IPS-18c (cell line): ENCODE data around the gene ATP1A3.
A peak's percentile ranks its signal among the peaks of the same experiment; 100 is the strongest.
"Not testable (repeated sequence)": the region's sequence is repeated elsewhere in the genome, so short reads cannot be mapped to it uniquely, and the experiment has no call there.

ENCODE experiments used
- H3K4me3 ChIP-seq: 2 replicates; pipeline ENCODE4 v1.7.0; 2013; ENCODE audit warnings: low read depth, mild to moderate bottlenecking, low read length, moderate library complexity; ENCODE audit not compliant: insufficient read depth
- H3K9me3 ChIP-seq: one replicate; pipeline ENCODE4 v1.6.1; 2013; ENCODE audit warnings: mild to moderate bottlenecking, low read length, moderate library complexity; ENCODE audit not compliant: control insufficient read depth, insufficient read depth

Gene ATP1A3

DNA sequence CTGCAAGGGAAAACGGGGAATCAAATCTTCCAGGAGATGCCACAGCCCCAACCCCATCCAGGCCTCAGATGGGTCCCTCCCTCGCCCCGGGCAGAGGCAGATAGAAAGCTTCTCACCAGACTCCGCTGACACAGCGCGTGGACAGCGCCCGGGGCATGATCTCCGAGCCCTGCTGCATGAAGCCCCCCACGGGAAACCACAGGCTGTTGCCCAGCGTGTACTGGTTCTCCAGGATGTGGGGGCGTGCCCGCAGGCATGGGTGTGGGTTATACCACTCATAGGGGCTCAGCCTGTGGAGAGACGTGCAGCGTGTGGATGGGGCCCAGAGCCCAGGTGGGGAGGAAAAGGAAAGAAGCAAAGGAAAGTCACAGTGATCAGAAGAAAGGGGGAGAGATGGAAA is 27.2 kb upstream of the ATP1A3 start:
- H3K9me3 ChIP-seq: peaks cover 2% of the 10 kb centered on the region
- no peak overlapping the region for H3K4me3 ChIP-seq

DNA sequence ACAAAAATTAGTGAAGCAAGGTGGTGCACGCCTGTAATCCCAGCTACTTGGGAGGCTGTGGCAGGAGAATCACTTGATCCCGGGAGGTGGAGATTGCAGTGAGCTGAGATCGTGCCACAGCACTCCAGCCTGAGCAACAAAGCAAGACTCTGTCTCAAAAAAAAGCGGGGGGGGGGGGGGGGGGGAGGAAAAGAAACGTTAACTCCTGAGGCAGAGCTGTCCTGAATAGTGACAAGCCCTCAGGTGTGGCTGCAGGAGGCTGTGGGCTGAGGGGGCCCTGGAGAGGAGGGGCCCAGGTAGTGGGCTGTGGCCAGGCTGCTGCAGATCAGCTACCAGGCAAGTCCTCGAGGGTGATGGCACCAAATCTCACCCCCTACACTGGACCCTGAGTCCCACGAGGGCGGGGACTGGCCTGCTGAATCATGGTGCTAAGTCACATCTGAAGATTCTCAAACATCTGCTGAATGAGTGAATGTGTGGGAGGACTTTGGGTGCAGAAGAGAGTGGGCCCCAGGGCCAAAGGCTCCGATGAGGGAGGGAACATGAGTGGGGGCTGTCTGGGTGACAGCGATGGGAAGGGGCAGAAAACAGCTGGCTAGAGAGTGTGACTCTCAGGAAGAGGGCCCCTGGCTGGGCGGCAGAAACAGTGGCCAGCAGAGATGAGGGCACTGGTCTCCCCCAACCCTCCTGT is 24.6 kb upstream of the ATP1A3 start:
- no peak overlapping the region for H3K4me3 ChIP-seq
- peaks cover 2% of the 10 kb centered on the region for H3K9me3 ChIP-seq

DNA sequence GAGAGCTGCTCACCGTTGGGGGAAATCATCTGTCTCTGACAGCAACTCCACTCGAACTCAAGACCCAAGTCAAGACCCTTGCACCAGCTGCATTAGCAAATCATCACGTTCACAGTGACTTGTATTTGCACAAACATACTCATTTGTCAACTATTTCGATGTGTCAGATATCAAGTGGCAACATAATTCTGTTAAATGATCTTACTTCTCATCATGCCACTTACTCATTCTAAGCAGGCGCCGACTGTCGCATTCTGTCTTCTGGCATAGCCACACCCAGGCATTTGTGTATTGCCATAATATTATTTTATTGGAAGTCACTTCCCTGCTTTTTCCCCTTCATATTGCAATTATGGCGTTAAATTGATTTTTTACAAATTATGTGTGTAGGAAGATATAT is 23.0 kb upstream of the ATP1A3 start:
- H3K9me3 ChIP-seq: peaks cover 2% of the 10 kb centered on the region
- no peak overlapping the region for H3K4me3 ChIP-seq

DNA sequence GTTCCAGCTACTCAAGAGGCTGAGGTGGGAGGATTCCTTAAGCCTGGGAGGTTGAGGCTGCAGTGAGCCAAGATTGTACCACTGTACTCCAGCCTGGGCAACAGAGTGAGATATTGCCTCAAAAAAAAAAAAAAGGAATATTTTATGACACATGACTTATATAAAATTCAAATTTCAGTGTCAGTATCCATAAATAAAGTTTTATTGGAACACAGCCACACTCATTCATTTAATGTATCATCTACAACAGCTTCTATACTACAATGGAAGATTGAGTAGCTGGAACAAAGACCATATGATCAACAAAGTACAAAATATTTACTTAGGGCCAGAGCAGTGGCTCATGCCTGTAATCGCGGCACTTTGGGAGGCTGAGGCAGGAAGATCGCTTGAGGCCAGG is 18.7 kb upstream of the ATP1A3 start:
- H3K9me3 ChIP-seq, H3K4me3 ChIP-seq: not testable (repeated sequence)

DNA sequence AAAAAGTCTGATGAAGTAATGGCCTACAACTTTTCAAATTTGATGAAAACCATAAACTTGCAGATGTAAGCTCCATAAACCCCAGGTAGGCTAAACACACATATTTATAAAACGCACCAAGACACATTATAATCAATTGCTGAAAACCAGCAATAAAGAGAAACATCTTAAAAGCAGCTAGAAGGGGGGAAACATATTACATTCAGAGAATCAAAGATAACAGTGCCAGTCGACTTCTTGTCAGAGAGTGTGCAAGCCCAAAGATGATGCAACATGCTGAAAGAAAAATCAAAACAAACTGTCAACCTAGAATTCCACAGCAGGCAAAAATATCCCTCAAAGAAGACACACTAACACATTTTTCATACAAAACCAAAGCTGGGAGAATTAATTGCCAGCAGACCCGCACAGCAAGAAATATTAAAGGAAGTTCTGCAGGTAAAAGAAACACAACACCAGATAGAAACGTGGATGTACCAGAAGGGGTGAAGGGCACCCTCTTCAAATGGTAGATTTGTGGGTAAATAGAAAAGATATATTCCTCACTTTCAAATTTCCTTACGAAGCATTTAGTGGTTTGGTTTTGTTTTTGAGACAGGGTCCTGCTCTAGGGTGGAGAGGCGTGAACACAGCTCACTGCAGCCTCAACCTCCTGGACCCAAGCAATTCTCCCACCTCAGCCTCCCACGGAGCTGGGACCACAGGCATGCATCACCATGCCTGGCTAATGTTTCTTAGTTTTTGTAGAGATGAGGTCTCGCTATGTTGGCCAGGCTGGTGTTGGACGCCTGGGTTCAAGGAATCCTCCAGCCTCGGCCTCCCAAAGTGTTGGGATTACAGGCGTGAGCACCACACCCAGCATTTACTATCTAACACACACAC is 16.5 kb upstream of the ATP1A3 start:
- no peak overlapping the region for H3K4me3 ChIP-seq
- no peaks in the 10 kb centered on the region for H3K9me3 ChIP-seq

DNA sequence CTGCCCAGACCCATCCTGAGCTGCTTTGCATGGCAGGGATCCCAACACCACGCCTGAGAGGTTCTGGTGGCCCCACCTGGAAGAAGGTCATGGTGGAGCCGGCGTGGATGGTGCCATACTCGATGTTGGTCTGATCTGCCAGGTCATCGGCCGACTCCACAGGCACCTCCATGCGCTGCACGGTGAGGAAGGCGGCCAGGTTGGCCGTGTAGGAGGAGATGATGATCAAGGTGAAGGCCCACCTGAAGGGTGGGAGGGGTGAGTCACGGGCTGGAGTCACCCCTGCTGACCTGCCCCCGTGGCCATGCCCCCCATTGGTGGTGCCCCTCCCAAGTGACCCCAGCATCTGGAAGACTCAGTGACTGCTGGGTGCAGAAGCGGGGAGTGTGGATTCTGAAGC is 12.5 kb upstream of the ATP1A3 start:
- Histone ChIP-seq H3K9me3 (no peaks in the 10 kb centered on the region), H3K4me3 (no peak overlapping the region)

DNA sequence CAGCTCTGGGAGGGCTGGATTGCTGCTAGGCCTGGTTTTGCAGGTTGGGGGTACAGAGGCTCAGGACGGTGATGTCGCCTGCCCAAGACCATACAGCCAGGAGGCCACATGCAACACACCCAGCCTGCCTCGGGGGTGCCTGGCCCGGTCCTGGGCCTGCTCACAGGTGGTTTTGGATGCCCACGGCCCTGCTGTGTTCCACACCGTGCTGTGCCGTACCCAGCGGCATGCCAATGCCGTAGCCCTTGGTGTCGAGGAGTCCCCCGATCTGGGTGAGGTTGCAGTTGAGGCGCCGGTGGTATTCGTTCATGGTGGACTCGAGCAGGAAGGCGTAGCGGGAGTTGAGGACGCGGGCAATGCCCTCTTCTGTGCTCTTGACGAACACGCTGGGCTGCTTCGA is 11.5 kb upstream of the ATP1A3 start:
- no peak overlapping the region for H3K4me3 ChIP-seq

DNA sequence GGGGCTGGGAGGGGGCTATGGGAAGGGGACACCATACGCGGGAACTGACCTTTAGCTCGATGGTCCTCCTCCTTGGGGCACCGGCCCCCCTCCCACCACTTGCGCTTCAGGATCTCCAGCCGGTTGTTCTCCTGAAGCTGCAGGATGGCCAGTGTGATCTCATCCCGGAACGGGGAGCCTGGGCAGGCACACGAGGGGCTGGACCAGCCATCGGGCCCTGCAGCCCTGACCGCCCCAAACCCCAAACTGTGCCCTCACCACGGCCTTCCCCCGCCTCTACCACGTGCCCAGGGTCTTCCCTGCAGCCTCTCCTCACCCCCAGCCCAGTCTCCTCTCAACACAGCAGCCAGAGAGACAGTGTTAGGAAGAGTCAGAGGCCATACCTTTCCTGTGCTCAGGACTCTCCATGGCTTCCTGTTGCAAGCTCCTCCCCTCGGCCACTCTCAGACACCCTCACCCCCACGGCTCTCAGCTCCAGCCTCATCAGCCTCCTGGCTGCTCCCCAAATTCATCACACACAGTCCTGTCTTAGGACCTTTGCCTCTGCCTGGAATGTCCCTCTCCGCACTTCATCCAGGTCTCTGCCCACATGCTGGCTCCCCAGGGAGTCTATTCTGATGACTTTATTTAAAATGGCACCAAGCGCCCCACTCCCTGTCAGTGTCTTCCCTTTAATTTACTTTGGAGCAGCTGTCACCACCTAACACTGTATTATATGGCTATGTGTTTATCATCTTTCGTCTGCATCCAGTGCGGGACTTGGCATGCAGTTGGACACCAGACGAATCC is 9.7 kb upstream of the ATP1A3 start:
- Histone ChIP-seq H3K4me3 (no peak overlapping the region), H3K9me3 (no peaks in the 10 kb centered on the region)

More for the DNA sequence above, 11.5 kb upstream of the ATP1A3 start:
- H3K9me3 ChIP-seq: no peaks in the 10 kb centered on the region

DNA sequence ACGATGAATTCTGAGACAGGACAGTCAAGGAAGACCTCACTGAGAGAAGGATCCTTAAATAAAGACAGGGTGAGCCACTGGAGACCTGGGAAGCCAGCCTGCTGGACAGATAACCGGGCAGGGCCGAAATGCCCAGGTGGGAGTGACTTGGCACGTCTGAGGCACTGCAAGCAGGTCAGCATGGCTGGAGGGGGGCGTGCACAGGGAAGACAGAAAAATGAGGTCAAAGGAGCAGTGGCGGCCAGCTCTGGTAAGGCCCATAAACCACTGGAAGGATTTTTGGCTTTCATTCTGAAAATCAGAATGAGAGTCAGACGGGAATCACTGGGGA is 5.8 kb upstream of the ATP1A3 start:
- Histone ChIP-seq H3K4me3 (no peak overlapping the region), H3K9me3 (no peaks in the 10 kb centered on the region)

DNA sequence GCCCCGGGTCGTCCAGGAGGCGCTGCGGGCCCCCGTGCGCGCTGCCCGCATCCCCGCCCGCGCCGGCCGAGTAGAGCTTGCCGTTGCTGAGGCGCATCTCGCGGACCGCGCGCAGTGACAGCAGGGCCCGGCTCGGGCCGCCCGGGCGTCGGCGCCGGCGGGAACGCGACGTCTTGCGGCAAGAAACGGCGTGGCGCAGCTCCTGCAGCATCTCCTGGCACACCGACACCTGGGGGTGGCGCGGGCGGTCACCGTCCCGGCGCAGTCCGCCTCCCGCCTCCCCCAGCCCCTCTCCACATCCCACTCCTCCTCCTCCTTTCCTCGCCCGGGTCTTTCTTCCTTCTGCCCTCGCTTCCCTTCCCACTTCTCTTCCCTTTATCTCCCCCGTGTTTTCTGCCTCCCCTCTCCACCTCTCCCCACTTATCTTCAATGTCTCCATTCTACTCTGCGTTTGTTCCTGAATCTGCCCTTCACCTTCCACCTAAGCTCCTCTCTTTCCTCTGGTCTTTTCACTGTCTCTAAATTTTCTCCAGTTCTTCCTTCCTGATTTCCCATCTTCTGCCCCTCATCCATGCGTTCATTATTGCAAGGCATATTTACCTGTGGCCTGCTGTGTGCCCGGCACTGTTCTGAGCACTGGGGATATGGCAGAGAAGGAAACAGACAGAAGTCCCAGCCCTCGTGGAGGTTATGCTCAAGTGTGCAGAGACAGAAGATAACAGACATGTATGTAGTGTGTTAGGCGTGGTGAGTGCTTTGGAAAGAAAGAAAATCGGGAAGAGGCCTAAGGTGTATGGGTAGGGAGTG is 5.2 kb upstream of the ATP1A3 start:
- Histone ChIP-seq H3K4me3 (peak overlapping the region; percentile 20; the same call in 1 of the 2 replicates), H3K9me3 (no peaks in the 10 kb centered on the region)

DNA sequence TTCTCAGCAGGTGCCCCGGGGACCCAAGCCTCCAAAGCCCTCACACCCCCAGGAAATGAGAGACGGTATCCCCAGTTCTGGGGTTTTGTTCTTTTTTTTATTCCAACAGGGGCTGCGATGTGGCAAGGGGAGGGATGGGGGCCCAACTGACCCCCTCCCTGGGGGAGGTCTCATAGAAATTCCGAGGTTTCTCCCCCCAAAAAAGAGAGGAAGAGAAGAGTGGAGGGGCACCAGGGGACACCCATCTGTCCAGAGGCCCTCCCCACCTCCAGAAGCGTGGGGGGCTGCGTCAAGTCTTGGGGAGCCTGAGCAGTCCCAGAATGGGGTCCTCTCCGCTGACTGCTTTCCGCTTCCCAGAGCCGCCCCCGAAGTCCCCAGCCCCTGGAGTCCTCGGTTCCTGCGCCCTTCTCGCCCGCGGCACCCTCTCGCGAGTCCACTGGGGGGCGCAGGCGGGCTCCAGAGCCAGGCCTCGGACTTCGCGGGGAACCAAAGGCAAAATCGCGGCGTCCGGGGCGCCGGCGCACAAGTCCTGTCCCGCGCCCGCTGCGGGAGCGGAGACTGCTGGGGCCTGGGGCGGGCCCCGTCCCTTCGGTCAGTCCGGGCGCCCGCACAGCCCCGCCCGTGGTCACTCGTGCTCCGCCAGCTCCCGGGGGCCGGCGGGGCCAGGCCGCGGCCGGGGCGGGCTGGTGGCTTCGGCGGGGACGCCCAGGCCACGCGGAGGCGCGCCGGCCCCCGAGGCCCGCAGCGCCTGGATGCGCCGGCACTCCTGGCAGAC is 4.4 kb upstream of the ATP1A3 start:
- H3K4me3 ChIP-seq: peak overlapping the region; percentile 29; the same call in 1 of the 2 replicates
- H3K9me3 ChIP-seq: no peaks in the 10 kb centered on the region

DNA sequence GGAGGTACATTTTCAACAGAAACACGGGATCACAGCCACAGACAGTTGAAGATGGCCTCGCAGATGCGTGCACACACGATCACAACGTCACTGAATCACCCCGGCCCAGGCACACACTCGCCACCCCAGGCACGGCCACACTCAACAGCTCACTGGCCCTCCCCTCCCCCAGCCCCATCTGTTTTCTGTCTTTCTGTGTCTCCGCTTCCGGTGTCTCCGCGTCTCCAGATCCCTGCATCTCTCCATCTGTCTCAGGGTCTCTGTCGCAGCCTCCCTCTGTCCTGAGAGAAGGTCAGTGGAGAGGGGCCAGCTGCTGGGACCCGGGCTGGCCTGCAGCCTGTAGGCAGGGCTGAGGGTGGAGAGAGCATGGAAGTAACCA is 3.8 kb upstream of the ATP1A3 start:
- H3K9me3 ChIP-seq: no peaks in the 10 kb centered on the region
- peak overlapping the region; percentile 29; the same call in 1 of the 2 replicates for H3K4me3 ChIP-seq

DNA sequence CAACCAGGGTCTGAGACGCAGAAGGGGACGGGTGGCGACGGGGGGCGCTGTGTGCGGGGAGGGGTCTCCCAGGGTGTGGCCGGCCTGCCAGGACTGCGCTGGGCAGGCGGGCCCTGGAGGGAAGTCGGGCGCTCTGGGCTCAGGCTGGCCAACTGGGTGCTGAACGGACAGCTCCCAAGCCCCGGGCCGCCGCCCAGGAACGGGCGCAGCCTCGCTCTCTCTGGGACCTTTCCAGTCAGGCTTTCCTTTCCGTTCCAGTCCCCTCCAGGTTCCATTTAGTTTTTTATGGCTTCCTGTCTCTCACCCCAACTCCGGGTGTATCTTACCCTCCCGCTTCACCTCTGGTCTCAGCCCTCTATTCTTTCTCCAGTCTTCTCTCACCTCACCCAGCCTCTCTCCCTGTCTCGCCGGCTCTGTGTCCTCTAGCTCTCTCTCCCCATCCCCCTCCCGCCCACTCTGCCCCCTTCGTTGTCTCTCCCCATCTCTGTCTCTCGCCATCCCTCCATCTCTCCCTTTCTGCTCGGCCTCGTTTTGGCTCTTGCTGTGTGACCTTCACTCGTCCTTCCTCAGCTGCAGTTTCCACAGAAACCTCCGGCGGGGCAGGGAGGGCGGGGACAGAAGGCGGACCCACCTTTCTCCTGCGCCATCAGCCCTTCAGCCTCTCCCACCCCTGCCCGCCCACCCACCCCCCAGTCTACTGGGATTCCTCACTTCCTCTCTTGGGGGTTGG is 3.3 kb upstream of the ATP1A3 start:
- Histone ChIP-seq H3K9me3 (no peaks in the 10 kb centered on the region), H3K4me3 (peak overlapping the region; percentile 43)

DNA sequence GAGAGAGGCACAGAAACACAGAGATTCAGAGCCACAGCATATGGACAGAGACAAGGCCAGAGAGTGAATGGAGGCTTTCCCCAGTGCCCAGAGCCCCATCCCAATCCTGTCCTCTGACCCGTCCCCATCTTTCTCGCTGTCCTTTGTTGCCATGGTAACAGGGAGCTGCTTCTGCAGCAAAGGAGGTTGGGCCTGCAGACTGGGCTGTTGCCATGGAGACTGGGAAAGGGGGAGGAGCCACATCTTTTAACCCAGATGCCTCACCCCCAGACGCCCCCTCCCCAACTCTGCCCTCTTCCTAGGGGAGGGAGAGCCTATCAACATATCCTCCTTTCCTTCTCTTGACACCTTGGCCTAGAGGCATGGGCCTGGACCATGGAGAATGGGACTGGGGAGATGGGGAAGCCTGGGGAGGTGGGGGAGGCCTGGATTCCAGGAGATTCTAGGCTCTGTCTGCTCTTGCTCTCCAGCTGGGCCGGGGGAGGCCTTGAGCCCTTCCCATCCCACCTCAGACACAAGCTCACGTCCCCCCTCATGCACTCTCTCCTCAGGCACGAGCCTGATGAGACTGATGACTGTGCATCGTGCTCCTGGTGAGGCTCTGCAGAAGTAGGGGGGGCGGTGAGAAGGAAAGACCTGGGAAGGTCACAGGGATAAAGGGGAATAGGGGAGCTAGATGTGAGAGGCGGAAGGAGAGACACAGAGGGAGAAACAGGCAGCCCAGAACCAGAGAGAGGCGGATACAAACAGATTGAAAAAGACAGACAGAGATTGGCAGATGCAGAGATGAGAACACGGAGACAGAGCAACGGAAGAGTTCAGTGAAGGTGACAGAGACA is 2.1 kb upstream of the ATP1A3 start:
- H3K9me3 ChIP-seq: no peaks in the 10 kb centered on the region
- H3K4me3 ChIP-seq: no peak overlapping the region
